HG03045 (cell line): ENCODE measurements around the gene TGFBR3L.
"Not testable (repeated sequence)": the region's sequence is repeated elsewhere in the genome, so short reads cannot be mapped to it uniquely, and the experiment has no call there.

ENCODE experiments used
- ATAC-seq: cut with Tn5 transposase; IDR thresholded peaks from one replicate; pipeline ENCODE4 v1.9.1; 2021; ENCODE audit warnings: mild to moderate bottlenecking, moderate library complexity; ENCODE audit not compliant: unreplicated experiment

Gene TGFBR3L

GRCh38 chr19:7916103-7916954, 1.7 kb downstream of the TGFBR3L start:
- no peak for ATAC-seq

GRCh38 chr19:7916955-7917266, 2.3 kb downstream of the TGFBR3L start:
- ATAC-seq, result no peak

GRCh38 chr19:7917267-7918061, 2.8 kb downstream of the TGFBR3L start:
- ATAC-seq, result no peak

- ATAC-seq, result not testable (repeated sequence)
Observed at GRCh38 chr19:7918062-7918614, 3.5 kb downstream of the TGFBR3L start.

- no peak for ATAC-seq
Observed at GRCh38 chr19:7918615-7919421, 4.2 kb downstream of the TGFBR3L start.

- ATAC-seq, result peak; percentile 48
Observed at GRCh38 chr19:7919610-7920518, 5.2 kb downstream of the TGFBR3L start, which contains the start of gene SNAPC2. Gene SNAPC2, plus strand, starts transcription at chr19:7920338. Its CDS starts 29 bp downstream, at chr19:7920367.

- peak; percentile 35 for ATAC-seq
Observed at GRCh38 chr19:7920519-7921301, 6.1 kb downstream of the TGFBR3L start.

- no peak for ATAC-seq
Observed at GRCh38 chr19:7921302-7921966, 6.8 kb downstream of the TGFBR3L start.

- no peak for ATAC-seq
Observed at GRCh38 chr19:7921967-7922835, 7.6 kb downstream of the TGFBR3L start.

GRCh38 chr19:7922836-7923195, 8.2 kb downstream of the TGFBR3L start:
- no peak for ATAC-seq

- ATAC-seq, result no peak
Observed at GRCh38 chr19:7923295-7924191, 8.9 kb downstream of the TGFBR3L start.

- ATAC-seq, result no peak
Observed at GRCh38 chr19:7924241-7924640, 9.6 kb downstream of the TGFBR3L start.

GRCh38 chr19:7924651-7925170, 10.1 kb downstream of the TGFBR3L start:
- ATAC-seq, result no peak

- no peak for ATAC-seq
Observed at GRCh38 chr19:7925171-7925851, 10.7 kb downstream of the TGFBR3L start.

- ATAC-seq, result peak; percentile 35
Observed at GRCh38 chr19:7926021-7926726, 11.5 kb downstream of the TGFBR3L start, which contains the start of gene CTXN1. Gene CTXN1, minus strand, starts transcription at chr19:7926135. Its CDS starts 597 bp downstream, at chr19:7925538.
